Fibroblast of skin of right biceps (primary cell): ENCODE results near the gene SLC25A26.
A peak's percentile ranks its signal among the peaks of the same experiment; 100 is the strongest.
"Not testable (repeated sequence)": the region's sequence is repeated elsewhere in the genome, so short reads cannot be mapped to it uniquely, and the experiment has no call there.

ENCODE experiments used
- DNase-seq: peaks from one replicate; pipeline ENCODE4 v3.0.0-alpha.2; 2013

SLC25A26 gene

DNA sequence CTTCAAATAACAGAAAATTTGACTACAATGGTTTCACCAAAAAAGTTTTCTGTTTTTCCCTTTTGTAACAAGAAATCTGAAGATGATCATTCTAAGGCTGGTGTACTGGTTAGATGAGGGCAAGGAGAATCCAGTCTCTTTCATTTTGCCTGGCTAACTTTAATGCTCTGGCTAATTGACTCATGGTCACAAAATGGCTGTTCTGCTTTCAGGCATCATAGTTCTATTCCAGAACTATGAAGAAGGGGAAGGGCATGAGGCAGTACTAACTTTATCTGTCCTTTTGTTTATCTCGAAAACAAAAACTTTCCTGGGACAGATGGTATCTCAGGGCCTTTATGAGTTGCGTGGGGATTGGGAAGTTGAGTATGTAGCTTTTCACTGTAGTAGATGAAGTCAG, 50.4 kb downstream of the SLC25A26 start:
- DNase-seq: no peak

DNA sequence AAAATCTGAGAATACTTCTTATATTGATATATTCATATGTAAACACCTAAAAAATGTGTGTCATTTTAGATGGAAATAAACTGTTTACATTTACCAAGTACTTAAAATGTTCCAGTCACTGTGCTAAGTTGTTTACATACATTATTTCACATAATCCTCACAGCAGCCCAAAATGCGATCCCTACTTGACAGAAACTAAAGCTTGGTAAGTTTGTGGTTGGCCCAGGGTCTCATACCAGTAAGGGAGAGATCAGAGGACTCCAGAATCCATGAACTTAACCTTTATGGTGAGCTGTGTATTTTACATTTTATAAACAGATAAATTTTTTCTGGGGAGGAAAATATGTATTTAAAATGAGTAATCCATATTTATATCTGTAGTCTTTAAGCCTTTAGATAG, 51.2 kb downstream of the SLC25A26 start:
- DNase-seq: no peak

GRCh38 chr3:66274837-66275236, 54.0 kb downstream of the SLC25A26 start:
- DNase-seq: not testable (repeated sequence)

- peak; percentile 65 for DNase-seq
Measured at GRCh38 chr3:66276705-66277274, 56.0 kb downstream of the SLC25A26 start.

GRCh38 chr3:66279168-66279567, 58.4 kb downstream of the SLC25A26 start:
- DNase-seq: no peak

- no peak for DNase-seq
Measured at GRCh38 chr3:66280304-66280703, 59.5 kb downstream of the SLC25A26 start.

GRCh38 chr3:66291922-66292321, 71.1 kb downstream of the SLC25A26 start:
- not testable (repeated sequence) for DNase-seq

GRCh38 chr3:66297260-66297873, 76.6 kb downstream of the SLC25A26 start:
- DNase-seq: peak; percentile 44

GRCh38 chr3:66297900-66298299, 77.1 kb downstream of the SLC25A26 start:
- peak; percentile 67 for DNase-seq

DNA sequence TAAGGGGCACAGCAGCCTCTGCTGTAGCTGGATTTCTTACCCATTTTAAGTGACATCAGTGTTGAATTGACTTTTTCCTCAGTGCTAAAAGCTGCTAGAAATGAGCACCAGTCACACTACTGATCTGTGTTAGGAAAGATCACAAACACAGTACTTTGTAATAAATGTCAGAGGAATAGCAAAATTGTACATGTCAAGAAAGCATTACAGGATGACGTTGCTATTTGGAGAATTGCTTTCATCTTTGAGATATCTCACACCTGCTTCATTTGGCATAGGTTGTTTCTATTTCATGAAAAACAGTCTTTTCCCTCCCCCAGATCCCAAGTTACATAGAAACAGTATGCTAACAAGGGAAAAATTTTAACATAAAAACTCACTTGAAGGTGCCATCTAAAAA, 77.8 kb downstream of the SLC25A26 start:
- no peak for DNase-seq

DNA sequence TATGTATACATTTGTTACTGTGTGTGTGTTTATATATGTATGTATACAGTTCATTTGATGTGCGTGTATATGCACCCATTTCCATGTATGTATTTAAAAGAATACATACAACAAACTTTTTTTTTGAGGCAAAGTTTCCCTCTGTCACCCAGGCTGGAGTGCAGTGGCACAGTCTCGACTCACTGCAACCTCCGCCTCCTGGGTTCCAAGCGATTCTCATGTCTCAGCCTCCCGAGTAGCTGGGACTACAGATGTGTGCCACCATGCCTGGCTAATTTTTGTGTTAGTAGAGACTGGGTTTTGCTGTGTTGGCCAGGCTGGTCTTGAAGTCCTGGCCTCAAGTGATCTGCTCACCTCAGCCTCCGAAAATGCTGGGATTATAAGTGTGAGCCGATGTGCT, 78.3 kb downstream of the SLC25A26 start:
- not testable (repeated sequence) for DNase-seq

GRCh38 chr3:66299891-66300290, 79.1 kb downstream of the SLC25A26 start:
- no peak for DNase-seq

- peak; percentile 8 for DNase-seq
Measured at GRCh38 chr3:66302288-66302687, 81.5 kb downstream of the SLC25A26 start.

DNA sequence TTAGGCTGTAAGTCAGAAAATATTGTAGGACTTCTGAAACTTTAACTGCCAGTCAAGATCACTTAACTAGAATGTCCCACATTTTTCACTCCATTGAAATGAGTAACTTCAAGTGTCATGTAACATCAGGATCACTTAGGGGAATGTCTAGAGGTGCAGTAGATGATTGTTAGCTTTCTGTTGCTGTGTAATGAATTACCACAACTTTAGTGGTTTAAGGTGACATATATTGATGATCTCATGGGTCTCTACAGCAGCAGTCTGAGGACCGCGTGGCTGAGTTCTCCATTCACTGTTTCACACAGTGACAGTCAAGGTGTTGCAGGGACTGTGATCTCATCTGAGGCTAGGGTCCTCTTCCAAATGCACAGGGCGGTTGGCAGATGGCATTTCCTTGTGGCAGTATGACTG, 82.7 kb downstream of the SLC25A26 start:
- DNase-seq: no peak

DNA sequence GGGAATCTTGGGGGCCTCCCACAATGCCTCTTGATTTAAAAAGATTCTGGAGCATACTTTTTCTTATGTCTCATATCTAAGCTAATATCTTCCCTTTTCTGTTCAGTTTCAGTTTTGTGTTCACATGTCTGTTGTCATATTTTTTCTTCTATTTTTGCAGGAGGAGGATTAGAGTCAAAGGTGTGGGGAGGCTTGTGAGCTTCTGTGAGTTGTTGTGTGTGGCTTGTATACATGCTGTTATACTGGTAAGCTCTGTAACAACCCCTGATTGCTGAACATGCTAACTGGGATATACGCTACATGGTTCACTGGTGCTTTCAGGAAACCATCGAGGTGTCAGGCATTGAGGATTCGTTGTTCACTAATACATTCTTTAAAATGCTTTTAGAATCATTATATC, 83.5 kb downstream of the SLC25A26 start:
- no peak for DNase-seq

DNA sequence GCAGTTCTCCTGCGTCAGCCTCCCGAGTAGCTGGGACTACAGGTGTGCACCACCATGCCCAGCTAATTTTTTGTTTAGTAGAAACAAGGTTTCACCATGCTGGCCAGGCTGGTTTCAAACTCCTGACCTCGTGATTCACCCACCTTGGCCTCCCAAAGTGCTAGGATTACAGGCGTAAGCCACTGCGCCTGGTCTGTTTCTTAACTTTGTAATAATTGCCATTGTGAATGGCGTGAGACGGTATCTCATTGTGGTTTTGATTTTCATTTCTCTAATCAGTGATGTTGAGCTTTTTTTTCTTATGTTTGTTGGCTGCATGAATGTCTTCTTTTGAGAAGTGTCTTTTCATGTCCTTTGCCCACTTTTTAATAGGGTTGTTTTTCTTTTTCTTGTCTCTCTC, 85.3 kb downstream of the SLC25A26 start:
- DNase-seq: not testable (repeated sequence)

GRCh38 chr3:66306991-66307390, 86.2 kb downstream of the SLC25A26 start:
- not testable (repeated sequence) for DNase-seq

GRCh38 chr3:66312039-66312438, 91.2 kb downstream of the SLC25A26 start:
- DNase-seq: no peak

GRCh38 chr3:66314455-66314854, 93.7 kb downstream of the SLC25A26 start:
- DNase-seq: no peak

GRCh38 chr3:66317750-66318376, 97.1 kb downstream of the SLC25A26 start:
- no peak for DNase-seq

DNA sequence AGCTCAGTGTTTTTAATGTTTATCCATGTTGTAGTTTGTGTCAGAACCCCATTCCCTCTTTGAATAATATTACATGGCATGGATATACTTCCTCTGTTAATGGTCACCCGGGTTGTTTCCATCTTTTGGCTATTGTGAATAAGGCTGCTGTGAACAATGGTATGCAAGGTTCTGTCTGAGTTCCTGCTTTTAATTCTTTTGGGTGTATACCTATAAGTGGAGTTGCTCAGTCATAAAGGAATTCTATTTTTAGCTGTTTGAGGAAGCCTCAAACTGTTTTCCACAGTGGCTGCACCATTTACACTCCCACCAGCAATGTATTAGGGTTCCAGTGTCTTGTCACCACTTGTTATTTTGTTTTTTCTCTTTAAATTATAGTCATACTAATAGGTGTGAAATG, 99.6 kb downstream of the SLC25A26 start:
- DNase-seq: no peak

DNA sequence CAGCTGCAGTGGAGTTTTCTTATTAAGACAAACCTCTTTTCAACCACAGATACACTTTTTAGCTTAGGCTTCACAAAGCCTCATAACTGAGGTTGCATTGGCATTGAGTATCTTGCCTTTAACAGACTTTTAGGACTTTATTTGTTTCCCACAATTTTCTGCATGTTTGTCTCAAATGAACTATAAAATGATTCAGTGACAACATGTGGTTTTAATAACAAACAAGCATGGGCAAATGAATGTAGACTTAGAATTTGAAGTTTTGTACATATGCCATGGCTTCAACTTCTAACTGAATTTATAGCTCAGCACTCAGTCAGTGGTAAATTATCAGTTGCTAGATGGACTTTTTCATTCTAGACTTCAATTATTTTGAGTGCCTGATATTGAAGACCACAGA, 101.6 kb downstream of the SLC25A26 start:
- DNase-seq: peak; percentile 18

DNA sequence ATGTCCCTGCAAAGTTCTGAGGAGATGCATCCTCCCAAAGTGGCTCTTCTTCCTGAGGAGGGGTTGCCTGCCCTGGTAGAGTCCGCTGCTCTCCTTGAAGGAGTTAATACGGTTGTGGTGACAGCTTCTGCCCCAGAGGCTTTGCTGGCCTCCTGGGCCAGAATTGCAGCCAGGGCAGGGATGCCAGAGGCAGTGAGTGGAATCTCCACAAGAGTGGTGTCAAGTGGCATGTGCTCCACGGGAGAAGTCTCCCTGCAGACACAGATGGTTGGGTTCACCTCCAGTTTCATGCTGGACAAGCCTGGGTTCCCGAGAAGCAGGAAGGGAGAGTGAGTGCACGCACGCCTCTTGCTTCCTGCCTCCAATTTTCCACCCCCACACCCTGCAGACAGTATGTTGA, 105.5 kb downstream of the SLC25A26 start:
- DNase-seq: no peak

GRCh38 chr3:66335671-66336070, 114.9 kb downstream of the SLC25A26 start:
- DNase-seq: no peak

- DNase-seq: peak; percentile 80
Measured at GRCh38 chr3:66336333-66336766, 115.5 kb downstream of the SLC25A26 start.
